Measurements from ENCODE around the gene BEST3. TPM values are rescaled to one million over a fixed set of nuclear protein-coding genes. Genes with fewer than 3 reads are reported as not detected.

Gene BEST3
- total and polyA plus RNA-seq, 2 experiments from 2014 or later = 0.34 to 0.60 TPM

- H2AFZ ChIP-seq = peak within 1 kb of the TSS; percentile 50
- no peaks in the 10 kb centered on the region for H3K9me2 ChIP-seq (replicated peaks; ENCODE audit: insufficient read depth)
- TF ChIP-seq CTCF (IDR thresholded peaks at IDR 0.05; ENCODE audit: poor library complexity) (peak; percentile 60), EZH2 (IDR thresholded peaks at IDR 0.05; ENCODE audit: borderline replicate concordance) (no peak), EZH2phosphoT487 (IDR thresholded peaks at IDR 0.05; ENCODE audit: low read depth, severe bottlenecking, unreplicated experiment) (no peak)
- peak within 1 kb of the TSS; percentile 95 for H3K4me2 ChIP-seq
- WGBS (ENCODE audit: low lambda C conversion rate, missing lambda C conversion rate) = 2% methylated on average over 63 of the region's 110 CpGs
- no peaks in the 10 kb centered on the region for H3K9me3 ChIP-seq (ENCODE audit: low read depth)
- no peaks in the 10 kb centered on the region for H3K27me3 ChIP-seq
- peak within 1 kb of the TSS; percentile 50 for H3K4me3 ChIP-seq
- DNase-seq (ENCODE audit: low spot score) = peak; percentile 96
- H3K27ac ChIP-seq = peak within 1 kb of the TSS; percentile 98
- peaks cover 37% of the 10 kb centered on the region for H3K79me2 ChIP-seq
- no peaks in the 10 kb centered on the region for H3K36me3 ChIP-seq (replicated peaks; ENCODE audit: insufficient read depth, low read depth)
- H4K20me1 ChIP-seq (ENCODE audit: insufficient read depth, poor library complexity, severe bottlenecking) = peaks cover 18% of the 10 kb centered on the region
- H3K4me1 ChIP-seq (ENCODE audit: insufficient read depth) = no peaks in the 10 kb centered on the region
These were observed 39.5 kb upstream of the BEST3 start, which contains the start of gene RAB3IP for GRCh38 chr12:69738351-69739286. RAB3IP (plus strand) TSS chr12:69738860; CDS start chr12:69755409, 16,549 bp downstream.

GRCh38 chr12:69733638-69734037 is 34.5 kb upstream of the BEST3 start:
- Histone ChIP-seq H3K27ac (no peak overlapping the region), H3K4me2 (no peak overlapping the region), H3K4me3 (no peak overlapping the region), H2AFZ (no peak overlapping the region), H3K79me2 (no peaks in the 10 kb centered on the region), H3K9me2 (replicated peaks; ENCODE audit: insufficient read depth) (no peaks in the 10 kb centered on the region), H3K9me3 (ENCODE audit: low read depth) (no peaks in the 10 kb centered on the region), H3K4me1 (ENCODE audit: insufficient read depth) (no peaks in the 10 kb centered on the region), H4K20me1 (ENCODE audit: insufficient read depth, poor library complexity, severe bottlenecking) (no peaks in the 10 kb centered on the region), H3K36me3 (replicated peaks; ENCODE audit: insufficient read depth, low read depth) (no peaks in the 10 kb centered on the region), H3K27me3 (no peaks in the 10 kb centered on the region)
- TF ChIP-seq EZH2 (IDR thresholded peaks at IDR 0.05; ENCODE audit: borderline replicate concordance) = no peak
- TF ChIP-seq EZH2phosphoT487 (IDR thresholded peaks at IDR 0.05; ENCODE audit: low read depth, severe bottlenecking, unreplicated experiment) = no peak
- no peak for TF ChIP-seq CTCF (IDR thresholded peaks at IDR 0.05; ENCODE audit: poor library complexity)
- DNase-seq (ENCODE audit: low spot score) = no peak
- WGBS (ENCODE audit: low lambda C conversion rate, missing lambda C conversion rate) = 90% methylated on average over 1 of the region's 1 CpG

- Histone ChIP-seq H3K4me1 (ENCODE audit: insufficient read depth) (no peaks in the 10 kb centered on the region), H3K9me2 (replicated peaks; ENCODE audit: insufficient read depth) (no peaks in the 10 kb centered on the region), H3K79me2 (no peaks in the 10 kb centered on the region), H3K9me3 (ENCODE audit: low read depth) (no peaks in the 10 kb centered on the region), H3K4me2 (no peak overlapping the region), H3K27me3 (no peaks in the 10 kb centered on the region), H4K20me1 (ENCODE audit: insufficient read depth, poor library complexity, severe bottlenecking) (no peaks in the 10 kb centered on the region), H3K27ac (no peak overlapping the region), H3K36me3 (replicated peaks; ENCODE audit: insufficient read depth, low read depth) (no peaks in the 10 kb centered on the region), H2AFZ (no peak overlapping the region), H3K4me3 (no peak overlapping the region)
- no peak for TF ChIP-seq CTCF (IDR thresholded peaks at IDR 0.05; ENCODE audit: poor library complexity)
- no peak for DNase-seq (ENCODE audit: low spot score)
- WGBS (ENCODE audit: low lambda C conversion rate, missing lambda C conversion rate) = 47% methylated on average over 1 of the region's 1 CpG
These were observed 33.0 kb upstream of the BEST3 start for GRCh38 chr12:69732088-69732487.

Data from hepatocyte (in vitro differentiated cells).